GM21526 (cell line): ENCODE results near the gene SETD4.
"Not testable (repeated sequence)": the region's sequence is repeated elsewhere in the genome, so short reads cannot be mapped to it uniquely, and the experiment has no call there.

Source experiments
- ATAC-seq: cut with Tn5 transposase; IDR thresholded peaks from one replicate; pipeline ENCODE4 v1.9.1; 2021; ENCODE audit warnings: moderate library complexity; ENCODE audit not compliant: unreplicated experiment, low FRiP score

The SETD4 gene

GRCh38 chr21:36079671-36080070 is 19.3 kb upstream of the SETD4 start:
- ATAC-seq = no peak

GRCh38 chr21:36079010-36079649 is 18.8 kb upstream of the SETD4 start:
- ATAC-seq = no peak

- ATAC-seq = no peak
Measured at GRCh38 chr21:36077758-36078157, 17.4 kb upstream of the SETD4 start.

- ATAC-seq = no peak
Measured at GRCh38 chr21:36076878-36077655, 16.7 kb upstream of the SETD4 start.

- no peak for ATAC-seq
Measured at GRCh38 chr21:36075953-36076352, 15.6 kb upstream of the SETD4 start.

GRCh38 chr21:36075171-36075570 is 14.8 kb upstream of the SETD4 start:
- no peak for ATAC-seq

- not testable (repeated sequence) for ATAC-seq
Measured at GRCh38 chr21:36073911-36074310, 13.6 kb upstream of the SETD4 start.

- ATAC-seq = no peak
Measured at GRCh38 chr21:36073181-36073580, 12.9 kb upstream of the SETD4 start.

GRCh38 chr21:36072453-36073162 is 12.3 kb upstream of the SETD4 start:
- ATAC-seq = no peak

GRCh38 chr21:36070999-36071398 is 10.7 kb upstream of the SETD4 start:
- no peak for ATAC-seq

GRCh38 chr21:36069713-36070583 is 9.6 kb upstream of the SETD4 start, which contains the start of gene CBR1:
Gene CBR1 (plus strand): TSS chr21:36070024. CDS start chr21:36070116, 92 bp downstream.
- peak; percentile 93 for ATAC-seq

GRCh38 chr21:36068748-36069398 is 8.5 kb upstream of the SETD4 start:
- no peak for ATAC-seq

- no peak for ATAC-seq
Measured at GRCh38 chr21:36065497-36066036, 5.2 kb upstream of the SETD4 start.

- ATAC-seq = no peak
Measured at GRCh38 chr21:36064085-36064460, 3.7 kb upstream of the SETD4 start.

- ATAC-seq = no peak
Measured at GRCh38 chr21:36063375-36064084, 3.2 kb upstream of the SETD4 start.

GRCh38 chr21:36061445-36061844 is 1.1 kb upstream of the SETD4 start:
- no peak for ATAC-seq

- peak; percentile 37 for ATAC-seq
Measured at GRCh38 chr21:36059823-36060158, 535 bp downstream of the SETD4 start.

GRCh38 chr21:36055551-36055950 is 4.8 kb downstream of the SETD4 start:
- ATAC-seq = no peak

- ATAC-seq = no peak
Measured at GRCh38 chr21:36053715-36054062, 6.6 kb downstream of the SETD4 start.
